ENCODE measurements around the gene PKNOX2.

DNA sequence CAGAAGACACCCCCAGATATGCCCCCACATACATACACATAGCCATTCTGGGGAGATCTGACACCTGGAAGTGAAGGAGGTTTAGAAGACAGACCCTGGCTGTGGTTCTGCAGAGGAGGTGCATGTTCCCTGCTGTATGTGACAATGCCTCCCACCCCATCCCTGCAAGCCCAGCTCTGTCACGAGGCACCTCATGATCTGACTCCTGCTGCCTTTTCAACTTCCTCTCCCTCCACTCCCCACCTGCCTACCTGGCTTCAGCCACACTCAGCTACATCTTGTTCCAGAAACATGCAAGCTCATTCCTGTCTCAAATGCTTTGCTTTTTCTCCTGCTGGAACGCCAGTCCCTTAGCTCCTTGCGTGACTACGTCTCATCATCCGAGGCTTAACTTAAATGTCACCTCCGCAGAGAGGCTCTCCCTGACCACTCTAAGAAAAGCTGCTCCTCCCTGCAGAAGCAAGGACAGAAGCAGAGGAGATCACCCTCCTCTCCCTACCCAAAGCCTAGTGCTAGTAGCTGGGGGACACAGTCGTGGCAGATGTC is 217.0 kb downstream of the PKNOX2 start:
- no peak for TF ChIP-seq CTCF (conservative IDR thresholded peaks at IDR 0.05; ENCODE audit: low read depth, low read length)
- TF ChIP-seq POLR2A (IDR thresholded peaks at IDR 0.05; ENCODE audit: low read depth, low read length) = no peak
- TF ChIP-seq CEBPB (IDR thresholded peaks at IDR 0.05; ENCODE audit: low read depth, low read length) = no peak
- no peak for TF ChIP-seq RAD21 (IDR thresholded peaks at IDR 0.05; ENCODE audit: low read length)

Data from IMR-90 (cell line).